NCI-H1048 (cell line): ENCODE data around the gene NAXE.
"Not testable (repeated sequence)": the region's sequence is repeated elsewhere in the genome, so short reads cannot be mapped to it uniquely, and the experiment has no call there.

Source experiments
- DNase-seq: peaks from one replicate; lab custom pipeline; 2025; lab: John Stamatoyannopoulos, UW

Gene NAXE

DNA sequence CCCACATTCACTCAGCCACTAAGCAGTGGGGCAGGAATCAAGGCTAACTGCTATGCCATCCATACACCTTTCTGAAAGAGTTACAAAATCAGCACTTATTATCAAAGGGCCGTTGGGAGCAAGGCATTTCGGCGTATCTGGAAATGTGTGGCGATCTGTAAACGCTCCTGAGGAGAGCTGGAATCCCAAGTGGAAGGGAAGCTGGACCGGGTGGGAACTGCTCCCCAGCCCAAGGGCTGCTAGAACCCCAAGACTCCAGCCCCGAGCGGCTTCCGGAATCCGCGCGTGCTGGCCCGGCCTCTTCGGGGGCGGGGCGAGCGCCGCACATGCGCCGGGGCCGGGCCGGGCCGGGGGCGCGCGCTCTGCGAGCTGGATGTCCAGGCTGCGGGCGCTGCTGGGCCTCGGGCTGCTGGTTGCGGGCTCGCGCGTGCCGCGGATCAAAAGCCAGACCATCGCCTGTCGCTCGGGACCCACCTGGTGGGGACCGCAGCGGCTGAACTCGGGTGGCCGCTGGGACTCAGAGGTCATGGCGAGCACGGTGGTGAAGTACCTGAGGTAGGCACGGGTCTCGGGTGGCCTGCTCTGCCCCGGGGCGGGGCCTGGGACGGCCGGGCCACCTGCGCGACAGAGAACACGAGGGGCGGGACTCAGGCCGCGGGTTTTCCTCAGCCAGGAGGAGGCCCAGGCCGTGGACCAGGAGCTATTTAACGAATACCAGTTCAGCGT lies at the start of gene NAXE:
Gene NAXE, plus strand, starts transcription at position 345 of the 726 bp plus-strand sequence. Its CDS starts 29 bp downstream, at position 374.
- DNase-seq = peak; percentile 44

GRCh38 chr1:156543066-156543465 lies 48.5 kb upstream of the NAXE start:
- DNase-seq = no peak

- DNase-seq = no peak
Observed at GRCh38 chr1:156544592-156545102, 46.9 kb upstream of the NAXE start.

- DNase-seq = no peak
Observed at GRCh38 chr1:156546267-156546666, 45.3 kb upstream of the NAXE start.

GRCh38 chr1:156547434-156547833 lies 44.1 kb upstream of the NAXE start:
- DNase-seq = no peak

DNA sequence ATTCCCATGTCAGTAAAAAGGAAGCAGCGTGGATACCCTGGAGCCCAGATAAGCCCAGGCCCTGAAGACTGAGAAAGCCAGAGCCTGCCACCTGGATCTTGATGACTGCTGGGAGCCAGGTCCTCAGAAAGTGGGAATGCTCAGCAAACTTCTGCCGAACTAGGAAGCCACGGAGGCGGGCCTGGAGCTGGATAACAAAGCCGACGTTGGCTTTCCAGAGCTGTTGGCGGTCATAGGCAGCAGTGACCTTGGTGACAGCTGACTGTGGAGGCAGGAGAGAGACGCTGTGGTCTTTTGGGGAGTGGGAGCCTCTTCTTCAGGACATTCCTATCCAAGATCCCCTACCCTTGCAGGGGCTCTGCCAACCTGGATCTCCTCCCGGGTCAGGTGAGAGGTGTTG lies 43.6 kb upstream of the NAXE start:
- DNase-seq = no peak

GRCh38 chr1:156549390-156549789 lies 42.2 kb upstream of the NAXE start:
- no peak for DNase-seq

DNA sequence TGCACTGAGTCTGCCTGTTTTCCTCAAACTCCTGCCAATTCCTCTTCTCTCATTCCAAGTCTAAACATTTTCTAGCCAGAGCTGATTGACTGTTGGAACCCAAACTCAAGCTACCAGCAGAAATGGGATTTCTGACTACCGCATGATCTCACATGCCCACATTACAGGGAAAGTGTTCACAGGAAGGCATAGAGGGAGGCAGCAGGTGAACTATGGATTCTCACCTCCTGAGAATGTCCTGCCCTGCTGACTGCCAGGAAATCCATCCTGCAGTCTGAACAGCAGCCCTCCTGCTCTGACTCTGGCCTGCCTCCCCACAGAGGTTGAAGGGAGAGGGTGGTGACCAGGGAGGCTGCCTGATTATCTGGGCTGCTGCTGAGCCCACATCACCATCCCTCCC lies 41.7 kb upstream of the NAXE start:
- no peak for DNase-seq

DNA sequence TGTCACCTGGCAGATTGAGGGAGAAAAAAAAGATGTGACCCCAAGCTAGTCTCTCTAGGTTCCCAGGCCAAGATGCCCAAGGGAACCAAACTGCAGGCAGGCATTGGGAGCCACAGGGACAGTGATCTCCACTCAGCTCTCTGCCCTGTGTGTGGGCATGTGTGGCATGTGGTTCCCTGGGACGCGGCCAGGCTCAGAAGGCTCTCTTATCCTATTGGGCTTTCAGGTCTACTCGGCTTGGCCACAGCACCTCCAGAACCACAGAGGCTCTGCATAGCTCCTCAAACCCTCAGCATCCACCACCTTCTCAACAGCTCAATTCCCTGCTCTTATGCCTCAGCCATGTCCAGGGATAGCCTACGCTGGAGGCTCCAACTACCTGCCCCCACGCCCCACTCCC lies 41.2 kb upstream of the NAXE start:
- no peak for DNase-seq

- no peak for DNase-seq
Observed at GRCh38 chr1:156551066-156551643, 40.4 kb upstream of the NAXE start.

- no peak for DNase-seq
Observed at GRCh38 chr1:156551869-156552268, 39.7 kb upstream of the NAXE start.

GRCh38 chr1:156552518-156552917 lies 39.1 kb upstream of the NAXE start:
- DNase-seq = no peak

DNA sequence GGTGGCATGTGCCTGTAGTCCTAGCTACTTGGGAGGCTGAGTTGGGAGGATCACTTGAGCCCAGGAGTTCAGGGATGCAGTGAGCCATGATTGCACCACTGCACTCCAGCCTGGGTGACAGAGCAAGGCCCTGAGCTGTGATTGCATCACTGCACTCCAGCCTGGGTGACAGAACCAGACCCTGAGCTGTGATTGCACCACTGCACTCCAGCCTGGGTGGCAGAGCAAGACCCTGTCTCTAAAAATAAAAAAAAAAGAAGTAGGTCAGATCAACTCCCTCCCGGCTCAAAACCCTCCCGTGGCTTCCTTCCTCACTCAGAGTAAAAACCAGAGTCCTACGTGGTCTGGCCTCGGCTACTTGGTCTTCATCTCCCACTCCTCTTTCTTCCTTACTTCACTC lies 38.6 kb upstream of the NAXE start:
- DNase-seq = not testable (repeated sequence)

GRCh38 chr1:156553860-156554485 lies 37.6 kb upstream of the NAXE start:
- DNase-seq = no peak

- DNase-seq = no peak
Observed at GRCh38 chr1:156554971-156555370, 36.6 kb upstream of the NAXE start.

- DNase-seq = no peak
Observed at GRCh38 chr1:156555715-156556114, 35.9 kb upstream of the NAXE start.

GRCh38 chr1:156556354-156556753 lies 35.2 kb upstream of the NAXE start:
- no peak for DNase-seq

- DNase-seq = no peak
Observed at GRCh38 chr1:156559086-156559796, 32.3 kb upstream of the NAXE start.

- DNase-seq = no peak
Observed at GRCh38 chr1:156559797-156560385, 31.7 kb upstream of the NAXE start.

DNA sequence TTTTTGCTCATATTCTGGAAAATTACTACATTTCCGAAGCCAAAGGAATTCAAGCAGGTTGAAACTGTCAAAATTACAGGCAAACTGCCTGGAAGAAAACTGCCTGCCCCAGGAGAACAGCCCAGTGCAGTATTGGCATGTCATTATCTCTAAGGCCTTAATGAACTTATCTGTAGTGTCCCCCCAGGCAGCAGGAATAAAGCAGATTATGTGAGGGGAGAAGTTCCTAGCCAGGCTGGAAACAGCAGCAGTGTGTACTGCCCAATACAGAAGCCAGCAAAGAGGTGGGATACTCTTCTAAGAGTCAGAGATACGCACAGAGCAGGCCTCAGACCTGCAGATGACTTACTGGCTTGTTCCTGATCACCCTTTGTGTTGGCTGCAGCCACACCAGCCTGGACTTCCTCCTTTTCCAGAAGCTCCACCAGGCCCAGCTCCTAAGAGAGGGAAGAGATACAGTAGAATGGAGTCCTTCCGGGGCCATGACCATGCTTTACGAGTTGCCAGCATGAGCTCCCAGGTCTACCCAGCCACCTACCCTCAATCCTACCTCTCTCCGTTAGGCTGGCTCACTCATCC lies 30.9 kb upstream of the NAXE start:
- no peak for DNase-seq

DNA sequence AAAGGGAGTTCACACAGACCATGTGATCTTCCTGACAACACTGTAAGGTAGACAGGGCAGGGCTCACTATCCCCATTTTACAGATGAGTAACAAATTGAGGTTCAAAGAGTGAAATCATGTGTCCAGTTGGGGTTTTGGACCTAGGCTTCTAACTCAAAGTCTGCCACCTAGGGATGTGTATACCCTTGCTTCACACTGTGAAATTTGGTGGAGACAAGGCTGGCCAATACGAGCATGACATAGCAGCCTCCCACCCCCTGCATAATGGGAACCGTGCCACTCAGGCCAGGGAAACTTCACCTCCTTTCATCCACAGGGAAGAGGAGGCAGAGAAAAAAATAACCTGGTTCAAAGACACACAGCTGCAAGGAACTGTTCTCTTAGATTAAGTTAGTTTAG lies 26.1 kb upstream of the NAXE start:
- no peak for DNase-seq

GRCh38 chr1:156566436-156566835 lies 25.1 kb upstream of the NAXE start:
- DNase-seq = no peak
